DMS114 treated with DMSO at 0.1 percent for 48 hours (cell line): ENCODE measurements around the gene FAM234B.
"Not testable (repeated sequence)": the region's sequence is repeated elsewhere in the genome, so short reads cannot be mapped to it uniquely, and the experiment has no call there.

Experiments
- DNase-seq: peaks from one replicate; lab custom pipeline; 2025; ENCODE audit not compliant: unreplicated experiment; lab: John Stamatoyannopoulos, UW

The FAM234B gene

DNA sequence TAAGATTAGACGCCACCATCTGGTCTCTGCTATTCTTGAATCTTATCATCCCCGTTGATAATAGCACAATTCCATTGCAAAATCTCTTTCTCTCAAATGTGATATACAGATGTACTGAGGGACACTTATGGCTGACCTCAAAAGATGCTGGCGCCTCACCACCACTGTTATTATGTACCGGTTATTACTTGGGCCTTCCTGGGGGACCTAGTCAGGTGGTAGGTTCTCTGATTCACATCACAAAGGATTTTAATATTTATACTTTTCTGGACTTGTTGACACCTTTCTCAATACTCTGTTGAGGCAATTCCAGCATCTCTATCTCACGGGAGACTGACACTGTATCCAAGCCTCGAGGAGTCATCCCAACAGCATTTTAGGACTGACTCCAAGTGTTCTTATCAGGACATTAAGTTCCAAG is 21.3 kb upstream of the FAM234B start:
- no peak for DNase-seq

GRCh38 chr12:13023811-13024530 is 20.2 kb upstream of the FAM234B start:
- DNase-seq: peak; percentile 48

- DNase-seq: no peak
These were observed 19.7 kb upstream of the FAM234B start for GRCh38 chr12:13024531-13024916.

DNA sequence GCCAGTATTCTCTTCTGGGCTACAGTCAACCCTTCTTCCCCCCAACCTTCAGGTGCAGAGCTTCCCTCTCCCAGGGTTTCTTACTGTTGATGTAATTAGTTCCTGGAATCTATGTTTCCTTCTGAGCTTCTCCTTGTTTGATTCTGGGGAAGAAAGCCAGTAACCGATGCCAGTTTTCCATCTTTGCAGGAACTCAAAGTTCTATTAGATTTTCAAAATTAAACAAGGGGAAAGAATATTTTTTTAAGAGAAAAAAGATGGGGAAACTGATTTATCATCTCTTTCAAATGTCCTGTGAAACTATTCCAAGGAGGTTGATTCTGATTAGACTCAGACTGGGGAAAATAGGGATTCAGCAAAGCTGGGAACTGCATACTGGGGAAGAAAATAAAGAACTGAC is 17.9 kb upstream of the FAM234B start:
- DNase-seq: no peak

DNA sequence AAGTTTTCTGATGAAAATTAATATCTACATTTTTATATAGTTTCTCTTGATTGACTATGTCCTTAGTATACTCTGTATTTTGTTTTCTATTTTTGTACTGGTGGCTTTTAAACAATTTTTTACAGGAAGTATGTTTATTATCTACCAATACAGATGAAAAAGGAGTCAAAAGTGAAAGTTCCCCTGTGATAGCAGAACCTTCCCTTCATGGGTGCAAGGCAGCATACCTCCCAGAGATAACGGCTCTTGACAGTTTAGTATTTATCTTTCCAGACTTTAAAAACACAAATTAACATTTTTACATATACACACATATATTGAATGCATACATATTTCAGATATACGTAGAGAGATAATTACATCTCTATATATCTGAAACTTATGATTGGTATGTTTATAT is 17.1 kb upstream of the FAM234B start:
- DNase-seq: no peak

DNA sequence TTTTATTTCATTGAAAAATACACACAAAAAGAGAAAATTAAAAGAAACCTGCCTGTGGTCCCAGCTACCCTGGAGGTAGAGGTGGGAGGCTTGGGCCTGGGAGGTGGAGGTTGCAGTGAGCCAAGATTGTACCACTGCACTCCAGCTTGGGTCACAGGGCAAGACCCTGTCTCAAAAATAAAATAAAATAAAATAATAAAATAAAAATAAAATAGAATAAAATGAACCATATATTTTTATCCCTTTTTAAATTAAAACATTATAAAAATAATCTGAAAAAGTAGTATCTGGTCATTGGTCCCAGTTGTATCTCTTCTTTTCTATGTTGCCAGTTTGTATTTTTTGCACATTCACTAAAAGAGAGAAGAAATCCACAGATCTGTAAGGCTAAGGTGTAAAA is 16.7 kb upstream of the FAM234B start:
- DNase-seq: no peak

DNA sequence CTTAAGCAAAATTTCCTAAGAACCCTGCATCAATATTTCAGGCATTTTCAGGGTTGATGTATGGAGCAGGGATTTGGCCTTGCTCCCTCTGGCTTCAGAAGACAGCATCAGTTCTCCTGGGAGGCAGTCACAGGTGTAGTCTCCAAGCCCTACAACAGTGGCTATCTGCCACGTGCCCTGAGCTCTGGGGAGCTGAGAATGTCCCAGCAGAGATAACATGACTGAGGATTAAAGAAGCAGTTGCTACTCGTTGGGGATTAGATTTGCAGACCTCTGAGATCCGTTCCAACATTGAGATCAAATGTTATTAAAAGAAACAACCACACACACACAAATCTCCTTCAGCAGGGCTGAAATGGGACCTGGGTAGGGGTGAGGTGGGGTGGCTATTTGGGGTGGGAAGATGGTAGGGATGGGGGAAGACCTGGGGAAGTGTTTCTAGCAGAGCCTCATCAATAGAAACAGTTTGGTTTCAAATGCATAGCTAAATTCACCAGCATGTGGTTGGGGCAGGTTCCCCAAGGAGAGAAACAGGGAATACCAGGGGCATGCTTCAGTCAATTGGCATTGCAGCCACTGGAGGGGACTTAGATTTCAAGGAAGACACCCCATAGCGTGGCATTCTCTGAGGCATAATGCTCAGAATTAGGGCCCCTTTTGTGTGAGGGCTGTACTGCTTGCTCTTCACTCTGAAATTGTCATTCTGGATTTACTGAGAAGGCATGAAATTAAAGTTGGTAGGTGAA is 15.2 kb upstream of the FAM234B start:
- DNase-seq: no peak

DNA sequence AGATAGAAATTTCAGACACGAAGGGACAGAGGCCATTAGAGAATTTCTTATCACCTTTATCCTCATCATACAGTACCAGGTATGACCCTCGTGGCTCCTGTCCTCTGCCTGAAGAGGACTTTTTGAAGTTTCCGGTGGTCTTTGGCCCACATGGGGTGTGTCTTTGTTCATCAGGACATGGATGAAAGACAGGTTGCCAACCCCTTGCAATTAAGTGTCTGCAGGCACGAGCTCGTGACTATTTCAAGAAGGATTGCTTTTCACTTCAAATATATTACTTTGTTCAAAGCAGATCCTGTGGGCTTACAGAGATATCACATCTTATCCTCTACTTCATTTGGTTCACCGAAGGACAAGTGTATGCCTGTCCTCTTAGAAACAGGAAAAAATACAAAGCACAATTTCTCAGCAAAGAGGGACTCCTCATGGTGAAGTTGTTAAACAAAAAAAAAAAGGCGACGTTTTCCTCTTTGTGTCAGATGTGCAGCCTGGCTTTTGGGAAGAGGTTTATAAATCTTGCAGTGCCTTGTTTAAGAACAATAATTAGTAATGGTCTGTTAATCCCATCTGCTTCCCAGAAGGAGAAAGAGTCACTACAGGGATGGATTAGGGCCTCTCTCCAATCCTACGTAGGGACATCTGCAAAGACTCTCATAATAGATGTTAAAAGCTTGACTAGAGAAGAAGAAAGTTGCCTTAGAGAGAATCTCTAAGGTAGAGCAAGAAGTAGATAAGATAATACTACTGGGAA is 13.5 kb upstream of the FAM234B start:
- no peak for DNase-seq

DNA sequence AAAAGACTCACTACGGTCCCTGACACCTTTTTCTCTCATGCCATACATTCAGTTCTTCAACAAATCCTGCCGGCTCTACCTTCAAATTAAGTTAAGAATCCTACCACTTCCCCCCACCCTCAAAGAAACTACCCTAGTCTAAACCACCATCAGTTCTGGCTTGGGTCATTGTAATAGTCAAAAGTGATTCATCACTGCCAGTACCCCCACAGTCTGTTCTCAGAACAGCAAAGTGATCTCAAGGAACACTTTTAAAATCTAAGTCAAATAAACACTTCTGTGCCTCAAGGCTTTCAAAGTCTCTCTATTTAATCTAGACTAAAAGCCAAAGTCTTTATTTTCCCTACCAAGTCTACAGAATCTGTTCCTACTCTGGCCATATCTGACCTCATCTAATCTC is 12.0 kb upstream of the FAM234B start:
- DNase-seq: no peak

DNA sequence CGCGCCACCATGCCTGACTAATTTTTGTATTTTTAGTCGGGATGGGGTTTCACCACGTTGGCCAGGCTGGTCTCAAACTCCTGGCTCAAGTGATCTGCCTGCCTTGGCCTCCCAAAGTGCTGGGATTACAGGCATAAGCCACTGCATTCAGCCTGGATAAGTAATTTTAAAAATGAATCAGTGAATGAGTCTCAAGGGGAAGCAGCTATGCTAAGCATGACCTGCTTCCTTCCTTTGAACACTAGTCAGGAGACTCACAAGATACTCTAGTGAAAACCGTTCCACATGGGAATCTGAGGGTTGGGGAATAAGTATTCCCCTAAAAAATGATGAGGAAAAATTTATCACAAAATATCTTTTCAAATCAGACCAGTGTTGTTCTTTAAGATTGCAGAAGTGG is 10.7 kb upstream of the FAM234B start:
- no peak for DNase-seq

DNA sequence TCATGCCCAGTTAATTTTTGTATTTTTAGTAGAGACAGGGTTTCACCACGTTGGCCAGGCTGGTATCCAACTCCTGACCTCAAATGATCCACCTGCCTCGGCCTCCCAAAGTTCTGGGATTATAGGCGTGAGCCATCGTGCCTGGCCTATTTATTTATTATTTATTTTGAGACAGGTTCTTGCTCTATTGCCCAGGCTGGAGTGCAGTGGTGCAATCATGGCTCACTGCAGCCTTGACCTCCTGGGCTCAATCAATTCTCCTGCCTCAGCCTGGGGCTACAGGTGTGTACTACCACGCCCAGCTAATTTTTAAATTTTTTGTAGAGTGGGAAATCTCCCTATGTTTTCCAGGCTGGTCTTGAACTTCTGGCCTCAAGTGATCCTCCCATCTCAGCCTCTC is 8.8 kb upstream of the FAM234B start:
- DNase-seq: not testable (repeated sequence)

- DNase-seq: no peak
These were observed 7.3 kb upstream of the FAM234B start for GRCh38 chr12:13036881-13037280.

- DNase-seq: no peak
These were observed 5.6 kb upstream of the FAM234B start for GRCh38 chr12:13038491-13039161.

DNA sequence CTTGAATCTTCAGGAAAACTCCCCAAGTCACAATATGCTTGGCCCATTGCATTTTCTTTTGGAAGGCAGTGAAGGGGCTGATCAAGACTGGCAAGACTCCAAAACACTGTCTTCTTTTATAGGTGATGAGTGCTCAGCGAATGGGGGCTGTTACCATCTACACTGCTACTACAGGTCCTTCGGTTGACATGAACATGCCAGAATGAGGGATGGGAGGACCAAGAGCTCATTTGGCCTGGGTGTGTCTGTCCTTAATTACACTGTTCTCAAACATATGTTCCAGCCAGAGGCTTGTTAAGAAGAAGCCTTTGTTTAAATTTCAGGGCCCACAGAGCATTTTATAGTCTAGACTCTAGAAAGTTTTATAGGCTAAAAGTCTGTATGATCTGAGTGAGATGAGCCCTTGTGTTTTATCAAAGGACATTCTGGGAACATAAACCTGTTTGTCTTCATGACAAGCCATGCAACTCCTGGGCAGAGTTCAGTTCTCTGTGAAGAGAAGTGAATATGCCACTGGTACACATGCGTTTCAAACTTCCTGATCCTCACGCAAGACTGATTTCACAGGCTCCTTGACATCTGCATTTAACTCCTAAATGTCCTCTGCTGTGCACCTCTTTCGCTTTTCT is 4.7 kb upstream of the FAM234B start:
- no peak for DNase-seq

- no peak for DNase-seq
These were observed 3.0 kb upstream of the FAM234B start for GRCh38 chr12:13041224-13041623.

DNA sequence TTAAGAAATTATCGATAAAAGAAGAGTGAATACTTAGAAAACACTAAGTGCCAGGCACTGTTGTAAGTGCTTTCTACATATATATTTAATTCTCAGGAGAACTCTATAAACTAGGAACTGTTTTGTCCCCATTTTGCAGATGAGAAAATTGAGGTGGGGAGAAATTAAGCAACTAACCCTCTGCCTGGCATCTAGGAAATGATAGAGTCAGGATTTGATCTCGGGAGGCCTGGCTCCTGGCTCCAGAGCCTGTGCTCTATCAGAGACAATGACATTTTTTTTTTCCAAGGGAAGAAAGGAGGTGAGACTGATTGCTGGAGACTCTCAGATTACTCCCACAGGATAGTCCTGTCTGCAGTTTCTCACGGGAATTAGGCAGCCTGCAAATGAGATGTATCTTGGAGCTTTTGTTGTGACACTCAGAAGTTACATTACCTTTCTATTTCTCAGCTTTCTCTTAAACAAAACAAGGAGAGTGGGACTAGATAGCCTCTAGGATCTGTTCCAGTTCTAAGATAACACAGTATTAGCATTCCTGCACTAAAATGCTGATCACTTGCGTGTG is 1.4 kb upstream of the FAM234B start:
- DNase-seq: no peak

GRCh38 chr12:13044906-13045299 is 722 bp downstream of the FAM234B start:
- DNase-seq: peak; percentile 27

DNA sequence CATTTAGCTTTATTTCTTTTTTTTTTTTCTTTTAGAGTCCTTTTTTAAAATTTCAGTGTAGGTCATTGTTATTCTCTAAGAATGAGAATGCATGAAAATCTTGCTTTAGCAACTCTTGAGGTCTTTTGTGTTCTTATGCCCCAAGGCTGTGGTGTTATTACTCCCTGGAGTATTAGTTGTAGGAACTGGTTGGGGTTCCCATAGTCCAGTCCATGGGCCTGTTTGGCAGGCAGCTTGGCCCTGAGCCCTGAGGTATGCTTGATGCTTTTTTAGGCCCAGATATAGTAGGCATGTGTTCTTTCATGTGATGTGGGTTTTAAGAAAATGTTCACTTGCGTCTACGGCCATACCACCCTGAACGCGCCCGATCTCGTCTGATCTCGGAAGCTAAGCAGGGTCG is 1.6 kb downstream of the FAM234B start:
- DNase-seq: no peak

DNA sequence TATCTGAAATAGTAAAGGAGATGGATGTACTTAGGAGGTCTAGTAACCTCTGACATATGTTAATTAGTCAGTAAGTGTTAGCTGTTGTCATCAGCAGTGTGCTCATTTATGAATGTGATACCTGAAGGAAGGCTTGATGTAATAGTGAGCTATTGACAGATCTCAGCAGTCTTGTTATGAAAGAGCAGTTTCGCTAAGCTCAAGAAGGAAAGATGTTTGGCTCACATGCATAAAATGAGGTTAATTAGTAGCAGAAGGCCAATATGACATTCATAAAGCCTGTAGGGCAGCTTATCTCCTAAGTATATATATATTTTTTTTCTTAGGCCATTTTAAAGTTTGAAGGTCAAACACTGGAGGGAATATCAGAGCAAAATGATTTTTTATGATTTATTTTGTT is 2.8 kb downstream of the FAM234B start:
- no peak for DNase-seq

- DNase-seq: no peak
These were observed 5.6 kb downstream of the FAM234B start for GRCh38 chr12:13049816-13050215.

DNA sequence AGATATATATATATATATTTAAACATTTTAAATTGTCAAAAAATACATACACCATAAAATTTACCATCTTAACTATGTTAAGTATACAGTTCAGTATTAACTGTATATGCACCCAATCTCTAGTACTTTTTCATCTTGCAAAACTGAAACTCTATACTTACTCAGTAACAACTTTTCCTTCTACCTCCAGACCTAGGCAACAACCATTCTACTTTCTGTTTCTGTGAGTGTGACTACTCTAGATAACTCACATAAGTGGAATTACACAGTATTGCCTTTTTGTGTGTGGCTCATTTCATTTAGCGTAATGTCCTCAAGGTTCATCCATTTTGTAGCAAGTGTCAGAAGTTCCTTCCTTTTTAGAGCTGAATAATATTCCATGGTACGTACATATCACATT is 8.2 kb downstream of the FAM234B start:
- no peak for DNase-seq
